Activated naive CD8-positive, alpha-beta T cell treated with anti-CD3 and anti-CD28 coated beads for 36 hours (primary cell): ENCODE measurements around the gene STK11IP. TPM values are rescaled to one million over a fixed set of nuclear protein-coding genes. Genes with fewer than 3 reads are reported as not detected.

Source experiments
- DNase-seq: peaks from one replicate; pipeline ENCODE4 v3.0.0; 2021
- H3K27ac Mint-ChIP-seq: one replicate; pipeline ENCODE4 v1.8.0; 2022; ENCODE audit warnings: mild to moderate bottlenecking, moderate library complexity, mixed read lengths
- H3K27me3 Mint-ChIP-seq: one replicate; pipeline ENCODE4 v1.8.0; 2022; ENCODE audit warnings: mild to moderate bottlenecking, mixed read lengths
- H3K36me3 Mint-ChIP-seq: one replicate; pipeline ENCODE4 v1.8.0; 2021; ENCODE audit warnings: mild to moderate bottlenecking, mixed read lengths
- H3K4me1 Mint-ChIP-seq: one replicate; pipeline ENCODE4 v1.8.0; 2021; ENCODE audit warnings: mixed read lengths
- H3K4me3 Mint-ChIP-seq: one replicate; pipeline ENCODE4 v1.8.0; 2022; ENCODE audit warnings: mild to moderate bottlenecking, moderate library complexity, mixed read lengths
- H3K9me3 Mint-ChIP-seq: one replicate; pipeline ENCODE4 v1.8.0; 2022; ENCODE audit warnings: mixed read lengths
- total RNA-seq, 2 experiments: library from RNA; stranded (reverse); gene quantifications; one replicate each; pipeline ENCODE4 v1.2.3, GENCODE V29; 2021

The STK11IP gene
- total RNA-seq, 2 experiments from 2014 or later, result 24.5 to 25.3 TPM

GRCh38 chr2:219628986-219629901 is 31.6 kb downstream of the STK11IP start:
- H3K27me3 Mint-ChIP-seq, result peaks cover 32% of the 10 kb centered on the region
- DNase-seq, result no peak
- no peak overlapping the region for H3K4me3 Mint-ChIP-seq
- no peaks in the 10 kb centered on the region for H3K36me3 Mint-ChIP-seq
- peaks cover 3% of the 10 kb centered on the region for H3K4me1 Mint-ChIP-seq
- H3K9me3 Mint-ChIP-seq, result no peaks in the 10 kb centered on the region
- H3K27ac Mint-ChIP-seq, result no peak overlapping the region

- H3K4me1 Mint-ChIP-seq, result peaks cover 3% of the 10 kb centered on the region
- H3K36me3 Mint-ChIP-seq, result no peaks in the 10 kb centered on the region
- peaks cover 32% of the 10 kb centered on the region for H3K27me3 Mint-ChIP-seq
- no peak overlapping the region for H3K27ac Mint-ChIP-seq
- DNase-seq, result no peak
- no peaks in the 10 kb centered on the region for H3K9me3 Mint-ChIP-seq
- no peak overlapping the region for H3K4me3 Mint-ChIP-seq
These were observed 32.5 kb downstream of the STK11IP start for GRCh38 chr2:219629976-219630695.

GRCh38 chr2:219630770-219631405 is 33.2 kb downstream of the STK11IP start:
- H3K27ac Mint-ChIP-seq, result no peak overlapping the region
- no peak for DNase-seq
- H3K27me3 Mint-ChIP-seq, result peaks cover 34% of the 10 kb centered on the region
- no peaks in the 10 kb centered on the region for H3K9me3 Mint-ChIP-seq
- H3K4me1 Mint-ChIP-seq, result peaks cover 3% of the 10 kb centered on the region
- H3K4me3 Mint-ChIP-seq, result no peak overlapping the region
- H3K36me3 Mint-ChIP-seq, result no peaks in the 10 kb centered on the region

GRCh38 chr2:219631406-219631891 is 33.8 kb downstream of the STK11IP start:
- Mint-ChIP-seq H3K4me3 (no peak overlapping the region), H3K9me3 (no peaks in the 10 kb centered on the region)
- no peak for DNase-seq

GRCh38 chr2:219631904-219632759 is 34.5 kb downstream of the STK11IP start:
- peaks cover 32% of the 10 kb centered on the region for H3K27me3 Mint-ChIP-seq
- no peaks in the 10 kb centered on the region for H3K36me3 Mint-ChIP-seq
- no peak overlapping the region for H3K27ac Mint-ChIP-seq
- no peaks in the 10 kb centered on the region for H3K4me1 Mint-ChIP-seq
- DNase-seq, result no peak
- no peak overlapping the region for H3K4me3 Mint-ChIP-seq
- H3K9me3 Mint-ChIP-seq, result no peaks in the 10 kb centered on the region

More at GRCh38 chr2:219631406-219631891, 33.8 kb downstream of the STK11IP start:
- H3K27ac Mint-ChIP-seq, result no peak overlapping the region
- no peaks in the 10 kb centered on the region for H3K36me3 Mint-ChIP-seq
- peaks cover 33% of the 10 kb centered on the region for H3K27me3 Mint-ChIP-seq
- H3K4me1 Mint-ChIP-seq, result peaks cover 3% of the 10 kb centered on the region

- Mint-ChIP-seq H3K36me3 (no peaks in the 10 kb centered on the region), H3K4me3 (no peak overlapping the region), H3K27me3 (peaks cover 32% of the 10 kb centered on the region), H3K4me1 (no peaks in the 10 kb centered on the region), H3K9me3 (no peaks in the 10 kb centered on the region), H3K27ac (no peak overlapping the region)
- no peak for DNase-seq
These were observed 35.1 kb downstream of the STK11IP start for GRCh38 chr2:219632760-219633105.

- Mint-ChIP-seq H3K27ac (no peak overlapping the region), H3K4me1 (no peaks in the 10 kb centered on the region), H3K36me3 (no peaks in the 10 kb centered on the region), H3K4me3 (no peak overlapping the region), H3K27me3 (peaks cover 25% of the 10 kb centered on the region), H3K9me3 (no peaks in the 10 kb centered on the region)
- DNase-seq, result no peak
These were observed 35.8 kb downstream of the STK11IP start for GRCh38 chr2:219633276-219634065.

- DNase-seq, result no peak
- Mint-ChIP-seq H3K4me3 (no peak overlapping the region), H3K9me3 (no peaks in the 10 kb centered on the region), H3K36me3 (no peaks in the 10 kb centered on the region), H3K27ac (no peak overlapping the region), H3K27me3 (peaks cover 17% of the 10 kb centered on the region), H3K4me1 (no peaks in the 10 kb centered on the region)
These were observed 36.7 kb downstream of the STK11IP start for GRCh38 chr2:219634171-219634940.

- Mint-ChIP-seq H3K4me1 (no peaks in the 10 kb centered on the region), H3K4me3 (no peak overlapping the region), H3K27ac (no peak overlapping the region), H3K36me3 (no peaks in the 10 kb centered on the region), H3K9me3 (no peaks in the 10 kb centered on the region), H3K27me3 (peaks cover 15% of the 10 kb centered on the region)
- DNase-seq, result no peak
These were observed 37.5 kb downstream of the STK11IP start for GRCh38 chr2:219634951-219635751.

GRCh38 chr2:219636144-219636915 is 38.7 kb downstream of the STK11IP start:
- Mint-ChIP-seq H3K4me1 (no peaks in the 10 kb centered on the region), H3K27me3 (peaks cover 10% of the 10 kb centered on the region), H3K27ac (no peak overlapping the region), H3K4me3 (no peak overlapping the region), H3K9me3 (no peaks in the 10 kb centered on the region), H3K36me3 (no peaks in the 10 kb centered on the region)
- no peak for DNase-seq

- H3K9me3 Mint-ChIP-seq, result no peaks in the 10 kb centered on the region
- DNase-seq, result no peak
- no peak overlapping the region for H3K27ac Mint-ChIP-seq
- no peak overlapping the region for H3K4me3 Mint-ChIP-seq
- H3K4me1 Mint-ChIP-seq, result no peaks in the 10 kb centered on the region
- H3K36me3 Mint-ChIP-seq, result no peaks in the 10 kb centered on the region
- H3K27me3 Mint-ChIP-seq, result peaks cover 14% of the 10 kb centered on the region
These were observed 39.5 kb downstream of the STK11IP start for GRCh38 chr2:219636941-219637841.
